Naive thymus-derived CD8-positive, alpha-beta T cell (primary cell): ENCODE results near the gene SLC2A6. TPM values are rescaled to one million over a fixed set of nuclear protein-coding genes. Genes with fewer than 3 reads are reported as not detected.

Experiments used
- polyA plus RNA-seq, 3 donors: library from polyadenylated mRNA; unstranded; fragments of 300-500 nt; fragmentation: Illumina TruSeq; gene quantifications; one replicate each; pipeline ENCODE4 v1.2.3, GENCODE V29; 2021
- total RNA-seq, 8 experiments: library from RNA in 2 of 8; stranded (reverse) in 2 of 8; gene quantifications; one replicate each; pipeline ENCODE4 v1.2.3 and lab custom pipeline; 2021 to 2026

The SLC2A6 gene
- total and polyA plus RNA-seq, 5 experiments from 2014 or later: 4.0 to 8.7 (median 6.0) TPM

Other genes with a start within 250 kb of the SLC2A6 start
- gene ABO, start 203.9 kb downstream of the SLC2A6 start, total RNA-seq: not detected
- not detected for gene ABO, start 203.9 kb downstream of the SLC2A6 start, polyA plus RNA-seq
- 10 to 100 TPM; 29.8 to 34.1 TPM for gene SURF6, start 142.9 kb downstream of the SLC2A6 start, total RNA-seq
- 10 to 100 TPM in 2 of 3 donors, 1 to 10 TPM in 1; 4.9 to 16.9 (median 10.1) TPM for gene SURF6, start 142.9 kb downstream of the SLC2A6 start, polyA plus RNA-seq
- 10 to 100 TPM; 38.2 to 46.4 TPM for gene MED22, start 131.0 kb downstream of the SLC2A6 start, total RNA-seq
- 10 to 100 TPM; 10.3 to 20.6 (median 17.5) TPM for gene MED22, start 131.0 kb downstream of the SLC2A6 start, polyA plus RNA-seq
- gene RPL7A, start 130.9 kb downstream of the SLC2A6 start, total RNA-seq: 1,000 to 10,000 TPM; 2,300 to 2,355 TPM
- 1,000 to 10,000 TPM; 1,183 to 1,387 (median 1,313) TPM for gene RPL7A, start 130.9 kb downstream of the SLC2A6 start, polyA plus RNA-seq
- gene SURF1, start 122.6 kb downstream of the SLC2A6 start, total RNA-seq: 10 to 100 TPM; 58.7 to 59.5 TPM
- gene SURF1, start 122.6 kb downstream of the SLC2A6 start, polyA plus RNA-seq: 100 to 1,000 TPM in 2 of 3 donors, 10 to 100 TPM in 1; 90.6 to 119 (median 112) TPM
- 10 to 100 TPM; 22.8 to 24.7 TPM for gene SURF2, start 122.5 kb downstream of the SLC2A6 start, total RNA-seq
- gene SURF2, start 122.5 kb downstream of the SLC2A6 start, polyA plus RNA-seq: 10 to 100 TPM; 39.8 to 52.0 (median 49.9) TPM
- 10 to 100 TPM; 68.7 to 70.0 TPM for gene SURF4, start 103.0 kb downstream of the SLC2A6 start, total RNA-seq
- gene SURF4, start 103.0 kb downstream of the SLC2A6 start, polyA plus RNA-seq: 100 to 1,000 TPM; 107 to 146 (median 122) TPM
- gene STKLD1, start 102.7 kb downstream of the SLC2A6 start, total RNA-seq: 1 to 10 TPM; 1.2 to 1.3 TPM
- 1 to 10 TPM in 1 of 3 donors, under 1 TPM in 1, not detected in 1; 0.35 to 2.3 TPM for gene STKLD1, start 102.7 kb downstream of the SLC2A6 start, polyA plus RNA-seq
- gene REXO4, start 61.1 kb downstream of the SLC2A6 start, total RNA-seq: 10 to 100 TPM; 42.4 to 45.6 TPM
- 10 to 100 TPM; 15.9 to 30.5 (median 24.4) TPM for gene REXO4, start 61.1 kb downstream of the SLC2A6 start, polyA plus RNA-seq
- gene ADAMTS13, start 56.7 kb downstream of the SLC2A6 start, total RNA-seq: 1 to 10 TPM; 3.8 to 4.0 TPM
- gene ADAMTS13, start 56.7 kb downstream of the SLC2A6 start, polyA plus RNA-seq: under 1 TPM; 0.10 to 0.99 (median 0.41) TPM
- gene CACFD1, start 19.1 kb downstream of the SLC2A6 start, total RNA-seq: 1 to 10 TPM; 4.4 to 4.9 TPM
- gene CACFD1, start 19.1 kb downstream of the SLC2A6 start, polyA plus RNA-seq: 1 to 10 TPM; 2.5 to 3.7 (median 3.5) TPM
- gene MYMK, start 45.9 kb upstream of the SLC2A6 start, total RNA-seq: not detected
- not detected for gene MYMK, start 45.9 kb upstream of the SLC2A6 start, polyA plus RNA-seq
- gene ADAMTSL2, start 55.6 kb upstream of the SLC2A6 start, total RNA-seq: under 1 TPM; 0.44 to 0.66 TPM
- under 1 TPM in 2 of 3 donors, not detected in 1; 0.03 to 0.14 TPM for gene ADAMTSL2, start 55.6 kb upstream of the SLC2A6 start, polyA plus RNA-seq
- not detected for gene FAM163B, start 130.3 kb upstream of the SLC2A6 start, total RNA-seq
- not detected for gene FAM163B, start 130.3 kb upstream of the SLC2A6 start, polyA plus RNA-seq
- gene DBH, start 157.3 kb upstream of the SLC2A6 start, total RNA-seq: not detected
- gene DBH, start 157.3 kb upstream of the SLC2A6 start, polyA plus RNA-seq: not detected